BJ (cell line): ENCODE measurements around the gene POLD3. TPM values are rescaled to one million over a fixed set of nuclear protein-coding genes. Genes with fewer than 3 reads are reported as not detected.
A peak's percentile ranks its signal among the peaks of the same experiment; 100 is the strongest.

Source experiments
- CTCF ChIA-PET: fragments of 350-600 bp; formaldehyde crosslinking; extraction: SDS; loops from one replicate; lab custom pipeline; 2021; ENCODE audit warnings: antibody characterized with exemption, inconsistent platforms; lab: Yijun Ruan, JAX
- POLR2A ChIA-PET: fragments of 300-600 bp; sonication (Branson Sonifier 250); formaldehyde crosslinking; extraction: SDS; loops from one replicate; lab custom pipeline; 2021; ENCODE audit warnings: antibody characterized with exemption; lab: Charles Lee
- DNase-seq: peaks from one replicate; pipeline ENCODE4 v3.0.0-alpha.2; 2011; ENCODE audit warnings: low read depth
- H3K27me3 ChIP-seq: 2 replicates; pipeline ENCODE4 v1.6.0; 2011; ENCODE audit warnings: low read length; ENCODE audit not compliant: control insufficient read depth, insufficient read depth
- H3K36me3 ChIP-seq: 2 replicates; pipeline ENCODE4 v1.5.1; 2011; ENCODE audit warnings: low read length; ENCODE audit not compliant: control insufficient read depth, insufficient read depth
- H3K4me3 ChIP-seq: 2 replicates; pipeline ENCODE4 v1.5.1; 2011; ENCODE audit warnings: low read depth, mild to moderate bottlenecking, control low read depth, low read length
- polyA plus RNA-seq: library from polyadenylated mRNA; depleted of rRNA; stranded (reverse); fragments of >200 nt; gene quantifications from 2 replicates; pipeline ENCODE4 v1.2.3, GENCODE V29; 2011
- TF ChIP-seq, protein P1 (sequence below): IDR thresholded peaks from 2 replicates; pipeline ENCODE4 v1.5.1; 2011; ENCODE audit warnings: low read depth, mild to moderate bottlenecking, control low read depth, inconsistent platforms, low read length, moderate library complexity; ENCODE audit not compliant: insufficient read depth

POLD3 gene
- polyA plus RNA-seq, 1 experiment = 11.4 TPM

- no peaks in the 10 kb centered on the region for H3K36me3 ChIP-seq
- DNase-seq = peak; percentile 86
- TF ChIP-seq, protein P1, sequence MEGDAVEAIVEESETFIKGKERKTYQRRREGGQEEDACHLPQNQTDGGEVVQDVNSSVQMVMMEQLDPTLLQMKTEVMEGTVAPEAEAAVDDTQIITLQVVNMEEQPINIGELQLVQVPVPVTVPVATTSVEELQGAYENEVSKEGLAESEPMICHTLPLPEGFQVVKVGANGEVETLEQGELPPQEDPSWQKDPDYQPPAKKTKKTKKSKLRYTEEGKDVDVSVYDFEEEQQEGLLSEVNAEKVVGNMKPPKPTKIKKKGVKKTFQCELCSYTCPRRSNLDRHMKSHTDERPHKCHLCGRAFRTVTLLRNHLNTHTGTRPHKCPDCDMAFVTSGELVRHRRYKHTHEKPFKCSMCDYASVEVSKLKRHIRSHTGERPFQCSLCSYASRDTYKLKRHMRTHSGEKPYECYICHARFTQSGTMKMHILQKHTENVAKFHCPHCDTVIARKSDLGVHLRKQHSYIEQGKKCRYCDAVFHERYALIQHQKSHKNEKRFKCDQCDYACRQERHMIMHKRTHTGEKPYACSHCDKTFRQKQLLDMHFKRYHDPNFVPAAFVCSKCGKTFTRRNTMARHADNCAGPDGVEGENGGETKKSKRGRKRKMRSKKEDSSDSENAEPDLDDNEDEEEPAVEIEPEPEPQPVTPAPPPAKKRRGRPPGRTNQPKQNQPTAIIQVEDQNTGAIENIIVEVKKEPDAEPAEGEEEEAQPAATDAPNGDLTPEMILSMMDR = peak; percentile 54
- CTCF ChIA-PET = interaction anchor here (0.6 to 7.2 kb wide), 15 partner anchors 16 to 159 kb away, joined by 3 to 70 read pairs (median 4); partner anchors contain the start of gene LIPT2
- POLR2A ChIA-PET = interaction anchor here (0.6 kb wide), 1 partner anchor 17 kb away, joined by 3 read pairs; no protein-coding TSS in a partner anchor
- H3K27me3 ChIP-seq = no peaks in the 10 kb centered on the region
- H3K4me3 ChIP-seq = no peak overlapping the region
Measured at GRCh38 chr11:74611369-74611861, 19.0 kb downstream of the POLD3 start.

- Histone ChIP-seq H3K27me3 (no peaks in the 10 kb centered on the region), H3K4me3 (no peak overlapping the region), H3K36me3 (no peaks in the 10 kb centered on the region)
- DNase-seq = no peak
- ChIA-PET CTCF (interaction anchor here (0.7 to 7.2 kb wide), 4 partner anchors 12 to 129 kb away, joined by 3 to 70 read pairs (median 4); no protein-coding TSS in a partner anchor), POLR2A (no interaction called here)
- TF ChIP-seq, protein P1 = no peak
Measured at GRCh38 chr11:74612877-74613276, 20.5 kb downstream of the POLD3 start.

GRCh38 chr11:74615311-74615710, 22.9 kb downstream of the POLD3 start:
- Histone ChIP-seq H3K4me3 (no peak overlapping the region), H3K36me3 (peaks cover 3% of the 10 kb centered on the region; the same call in 1 of the 2 replicates), H3K27me3 (no peaks in the 10 kb centered on the region)
- ChIA-PET POLR2A (no interaction called here), CTCF (interaction anchor here (1.3 to 1.9 kb wide), 2 partner anchors 111 to 124 kb away, joined by 5 to 8 read pairs; no protein-coding TSS in a partner anchor)
- no peak for DNase-seq
- TF ChIP-seq, protein P1 = no peak

DNA sequence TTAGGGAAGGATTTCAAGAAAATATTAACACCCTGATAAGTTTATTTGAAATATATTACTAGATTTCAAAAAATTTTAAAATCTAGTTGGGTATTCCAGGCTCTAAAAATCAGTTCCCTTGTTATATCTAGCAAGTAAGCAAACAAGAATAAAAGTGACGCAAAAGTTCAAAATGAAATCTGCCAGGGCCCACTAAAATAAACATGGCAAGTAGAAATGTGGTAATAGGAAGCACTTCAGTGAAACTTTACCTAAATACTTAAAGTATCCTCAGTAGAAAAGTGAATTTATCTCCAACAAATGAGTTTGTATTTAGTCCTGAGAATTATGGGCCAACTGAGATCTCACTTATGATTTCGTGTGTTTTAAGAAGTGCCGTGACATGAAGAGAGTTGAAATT, 23.6 kb downstream of the POLD3 start:
- DNase-seq = no peak
- no peak overlapping the region for H3K4me3 ChIP-seq
- H3K27me3 ChIP-seq = no peaks in the 10 kb centered on the region
- ChIA-PET CTCF (interaction anchor here (0.6 to 1.5 kb wide), 5 partner anchors 10 to 674 kb away, joined by 3 to 8 read pairs (median 5); no protein-coding TSS in a partner anchor), POLR2A (no interaction called here)
- peaks cover 3% of the 10 kb centered on the region; the same call in 1 of the 2 replicates for H3K36me3 ChIP-seq
- TF ChIP-seq, protein P1 = no peak

DNA sequence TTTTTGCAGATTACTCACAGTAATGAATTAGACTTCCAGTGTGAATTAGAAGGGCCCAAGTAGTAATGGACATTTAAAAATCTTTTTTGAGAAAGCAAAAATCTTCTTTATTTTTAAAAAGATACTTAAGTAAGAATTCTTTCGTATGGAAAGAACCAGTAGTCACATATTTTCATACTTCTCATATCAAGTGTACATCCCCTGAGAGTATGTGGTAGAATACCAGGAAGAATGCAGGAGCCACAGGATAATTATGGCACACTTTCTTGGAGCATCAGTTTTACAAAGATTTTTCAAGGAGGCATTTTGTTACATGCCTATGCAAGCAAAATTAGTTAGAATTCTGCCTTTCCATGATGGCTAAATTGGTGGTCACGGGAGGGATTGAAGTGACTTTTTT, 28.1 kb downstream of the POLD3 start:
- Histone ChIP-seq H3K27me3 (no peaks in the 10 kb centered on the region), H3K36me3 (peaks cover 3% of the 10 kb centered on the region; the same call in 1 of the 2 replicates), H3K4me3 (no peak overlapping the region)
- POLR2A ChIA-PET = no interaction called here
- no peak for DNase-seq
- TF ChIP-seq, protein P1 = no peak
- CTCF ChIA-PET = interaction anchor here (0.6 kb wide), 1 partner anchor 768 kb away, joined by 3 read pairs; no protein-coding TSS in a partner anchor
